Thoracic aorta endothelial cell (primary cell): ENCODE results near the gene LIFR. TPM values are rescaled to one million over a fixed set of nuclear protein-coding genes. Genes with fewer than 3 reads are reported as not detected.

Experiments used
- small RNA-seq: library from RNA; depleted of rRNA; stranded (forward); fragments of <200 nt; gene quantifications from one replicate; pipeline ENCODE3, GENCODE V24; 2012
- total RNA-seq: library from RNA; depleted of rRNA; stranded (reverse); fragments of >200 nt; gene quantifications from 2 replicates; pipeline ENCODE4 v1.2.3, GENCODE V29; 2012

Gene LIFR
- total RNA-seq, result 54.9 and 85.9 TPM in 2 replicates

GRCh38 chr5:38556599-38557307 is at the start of gene LIFR:
TSS of gene LIFR (minus strand) at chr5:38556646. CDS start at chr5:38530647, 25,999 bp downstream.

Small RNAs within 50 kb of the gene (small RNA-seq; reads per million reads assigned to genes)
- not detected for gene AC091839.1
- not detected for gene MIR3650
